Measurements from ENCODE around the gene LHFPL2. TPM values are rescaled to one million over a fixed set of nuclear protein-coding genes. Genes with fewer than 3 reads are reported as not detected.

The LHFPL2 gene
- total RNA-seq, 1 experiment from 2014 or later: 17.9 TPM

GRCh38 chr5:78574731-78575161 lies 73.8 kb downstream of the LHFPL2 start:
- POLR2A ChIA-PET: no interaction called here
- DNase-seq (ENCODE audit: low read depth, low spot score): no peak

GRCh38 chr5:78574131-78574673 lies 74.4 kb downstream of the LHFPL2 start:
- DNase-seq (ENCODE audit: low read depth, low spot score) (no peak), ATAC-seq (no peak)
- POLR2A ChIA-PET: no interaction called here
- peak overlapping the region; percentile 5; the same call in 1 of the 2 replicates for H3K4me2 ChIP-seq (ENCODE audit: low read length)
- TF ChIP-seq MAX (IDR thresholded peaks at IDR 0.05) (no peak), EZH2phosphoT487 (IDR thresholded peaks at IDR 0.05; ENCODE audit: borderline replicate concordance) (no peak), ZBTB33 (IDR thresholded peaks at IDR 0.05; ENCODE audit: extremely low read depth, insufficient replicate concordance, low read length) (no peak), REST (IDR thresholded peaks at IDR 0.05; ENCODE audit: low read depth) (no peak), SP1 (IDR thresholded peaks at IDR 0.05; ENCODE audit: low read depth) (no peak), RAD21 (IDR thresholded peaks at IDR 0.05; ENCODE audit: low read depth) (no peak), TCF7L2 (IDR thresholded peaks at IDR 0.05; ENCODE audit: borderline replicate concordance, extremely low read depth, insufficient read depth, insufficient read length) (no peak), CBX3 (IDR thresholded peaks at IDR 0.05; ENCODE audit: low read depth) (no peak), SRF (IDR thresholded peaks at IDR 0.05; ENCODE audit: low read depth) (no peak)
- no peak overlapping the region for H3K9ac ChIP-seq (ENCODE audit: low read length)
- no peaks in the 10 kb centered on the region for H3K9me2 ChIP-seq (ENCODE audit: insufficient read depth)
- no peak overlapping the region for H3K27ac ChIP-seq (ENCODE audit: low read depth, low read length)
- no peaks in the 10 kb centered on the region for H3K27me3 ChIP-seq (ENCODE audit: insufficient read depth, low read length)
- no TSS peak for BruUV-seq (replicated peaks)
- H3K4me1 ChIP-seq (ENCODE audit: control insufficient read depth in 1 of 2, insufficient read depth in 2 of 2, low read length in 2 of 2): peaks cover 3 to 20% of the 10 kb centered on the region in 2 experiments; a peak in 3 of 4 replicates
- intact Hi-C loops (cut with micrococcal nuclease): no loop called here
- H3K9me3 ChIP-seq (ENCODE audit: control insufficient read depth in 1 of 2, insufficient read depth in 1 of 2, low read depth in 1 of 2, low read length in 2 of 2): no peaks in the 10 kb centered on the region
- H3K79me2 ChIP-seq (ENCODE audit: insufficient read depth, low read length): no peaks in the 10 kb centered on the region; the same call in 1 of the 2 replicates
- H3K36me3 ChIP-seq (ENCODE audit: control insufficient read depth in 1 of 2, insufficient read depth in 2 of 2, low read length in 2 of 2): no peaks in the 10 kb centered on the region
- no peak overlapping the region for H3K4me3 ChIP-seq (replicated peaks in 1 of 2; ENCODE audit: low read depth in 1 of 2, low read length in 2 of 2)
- H2AFZ ChIP-seq (ENCODE audit: low read depth, low read length, poor library complexity, severe bottlenecking): no peak overlapping the region
- CTCF ChIA-PET: no interaction called here
- RAD21 ChIA-PET (ENCODE audit: low non-redundant PET in 1 of 2, low total read pairs in 2 of 2, uncharacterized antibody in 2 of 2, unreplicated experiment in 2 of 2): no interaction called here
- H4K20me1 ChIP-seq (ENCODE audit: insufficient read depth): no peaks in the 10 kb centered on the region

More at GRCh38 chr5:78574731-78575161, 73.8 kb downstream of the LHFPL2 start:
- H3K9ac ChIP-seq (ENCODE audit: low read length): no peak overlapping the region
- H3K9me3 ChIP-seq (ENCODE audit: control insufficient read depth in 1 of 2, insufficient read depth in 1 of 2, low read depth in 1 of 2, low read length in 2 of 2): no peaks in the 10 kb centered on the region
- H3K4me1 ChIP-seq (ENCODE audit: control insufficient read depth in 1 of 2, insufficient read depth in 2 of 2, low read length in 2 of 2): peaks cover 0 to 14% of the 10 kb centered on the region in 2 experiments; a peak in 3 of 4 replicates
- no peaks in the 10 kb centered on the region for H3K36me3 ChIP-seq (ENCODE audit: control insufficient read depth in 1 of 2, insufficient read depth in 2 of 2, low read length in 2 of 2)
- no peaks in the 10 kb centered on the region for H3K27me3 ChIP-seq (ENCODE audit: insufficient read depth, low read length)
- H3K27ac ChIP-seq (ENCODE audit: low read depth, low read length): no peak overlapping the region
- H3K4me3 ChIP-seq (replicated peaks in 1 of 2; ENCODE audit: low read depth in 1 of 2, low read length in 2 of 2): no peak overlapping the region
- no peaks in the 10 kb centered on the region for H3K9me2 ChIP-seq (ENCODE audit: insufficient read depth)
- intact Hi-C loops (cut with micrococcal nuclease): no loop called here
- ATAC-seq: no peak
- CTCF ChIA-PET: no interaction called here
- H4K20me1 ChIP-seq (ENCODE audit: insufficient read depth): no peaks in the 10 kb centered on the region
- no peak overlapping the region for H2AFZ ChIP-seq (ENCODE audit: low read depth, low read length, poor library complexity, severe bottlenecking)
- BruUV-seq (replicated peaks): no TSS peak
- TF ChIP-seq SP1 (IDR thresholded peaks at IDR 0.05; ENCODE audit: low read depth) (peak; percentile 22; the same call in 1 of the 2 replicates), SIN3A (IDR thresholded peaks at IDR 0.05; ENCODE audit: low read depth) (no peak)
- RAD21 ChIA-PET (ENCODE audit: low non-redundant PET in 1 of 2, low total read pairs in 2 of 2, uncharacterized antibody in 2 of 2, unreplicated experiment in 2 of 2): no interaction called here
- H3K4me2 ChIP-seq (ENCODE audit: low read length): peak overlapping the region; percentile 5; the same call in 1 of the 2 replicates
- no peaks in the 10 kb centered on the region for H3K79me2 ChIP-seq (ENCODE audit: insufficient read depth, low read length)
